ENCODE results near the gene METAP1D.

Gene METAP1D

GRCh38 chr2:172100935-172101820 is 101.4 kb downstream of the METAP1D start:
- in situ Hi-C loops (cut with MboI; ENCODE audit: low sequenced_read_pairs) = loop anchor here (25.0 kb wide), 2 partner anchors 389 to 514 kb away; no protein-coding TSS in a partner anchor

DNA sequence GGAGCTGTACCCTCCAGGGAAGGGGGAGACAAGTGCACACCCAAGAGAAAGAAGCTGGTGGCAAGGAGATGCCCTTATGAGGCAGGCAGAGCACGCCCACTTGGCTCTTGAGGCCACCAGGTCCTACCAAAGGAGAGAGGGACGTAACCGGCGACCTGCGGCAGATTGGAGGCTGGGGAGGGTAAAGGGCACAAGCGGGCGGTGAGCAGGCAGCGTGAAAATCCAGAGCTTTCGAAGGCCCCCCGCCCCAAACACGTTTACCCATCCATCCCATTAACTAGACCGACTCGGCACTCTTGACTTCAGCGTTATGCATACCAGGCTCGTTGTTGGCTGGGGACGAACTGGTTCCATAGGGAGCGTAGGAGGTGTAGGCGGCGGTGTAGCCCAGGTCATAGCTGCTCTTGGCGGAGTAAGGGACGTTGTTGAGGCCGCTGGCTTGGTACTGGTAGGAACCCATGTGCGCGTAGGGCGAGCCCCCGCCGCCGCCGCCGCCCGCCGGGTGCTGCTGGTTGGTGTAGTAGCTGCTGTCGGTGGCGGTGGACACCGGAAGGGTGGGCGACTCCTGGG is 102.2 kb downstream of the METAP1D start:
- in situ Hi-C loops (cut with MboI; ENCODE audit: low sequenced_read_pairs) = loop anchor here (25.0 kb wide), 2 partner anchors 390 to 515 kb away; no protein-coding TSS in a partner anchor

GRCh38 chr2:172102391-172103359 is 102.9 kb downstream of the METAP1D start, which contains the start of gene DLX2:
DLX2 (minus strand) TSS chr2:172102900; CDS start chr2:172102538, 362 bp downstream.
- in situ Hi-C loops (cut with MboI; ENCODE audit: low sequenced_read_pairs) = loop anchor here (25.0 kb wide), 2 partner anchors 390 to 515 kb away; no protein-coding TSS in a partner anchor

- in situ Hi-C loops (cut with MboI; ENCODE audit: low sequenced_read_pairs) = loop anchor here (25.0 kb wide), 2 partner anchors 391 to 516 kb away; no protein-coding TSS in a partner anchor
Measured at GRCh38 chr2:172103471-172104272, 103.9 kb downstream of the METAP1D start.

- in situ Hi-C loops (cut with MboI; ENCODE audit: low sequenced_read_pairs) = loop anchor here (25.0 kb wide), 2 partner anchors 393 to 518 kb away; no protein-coding TSS in a partner anchor
Measured at GRCh38 chr2:172105471-172106107, 105.8 kb downstream of the METAP1D start.

DNA sequence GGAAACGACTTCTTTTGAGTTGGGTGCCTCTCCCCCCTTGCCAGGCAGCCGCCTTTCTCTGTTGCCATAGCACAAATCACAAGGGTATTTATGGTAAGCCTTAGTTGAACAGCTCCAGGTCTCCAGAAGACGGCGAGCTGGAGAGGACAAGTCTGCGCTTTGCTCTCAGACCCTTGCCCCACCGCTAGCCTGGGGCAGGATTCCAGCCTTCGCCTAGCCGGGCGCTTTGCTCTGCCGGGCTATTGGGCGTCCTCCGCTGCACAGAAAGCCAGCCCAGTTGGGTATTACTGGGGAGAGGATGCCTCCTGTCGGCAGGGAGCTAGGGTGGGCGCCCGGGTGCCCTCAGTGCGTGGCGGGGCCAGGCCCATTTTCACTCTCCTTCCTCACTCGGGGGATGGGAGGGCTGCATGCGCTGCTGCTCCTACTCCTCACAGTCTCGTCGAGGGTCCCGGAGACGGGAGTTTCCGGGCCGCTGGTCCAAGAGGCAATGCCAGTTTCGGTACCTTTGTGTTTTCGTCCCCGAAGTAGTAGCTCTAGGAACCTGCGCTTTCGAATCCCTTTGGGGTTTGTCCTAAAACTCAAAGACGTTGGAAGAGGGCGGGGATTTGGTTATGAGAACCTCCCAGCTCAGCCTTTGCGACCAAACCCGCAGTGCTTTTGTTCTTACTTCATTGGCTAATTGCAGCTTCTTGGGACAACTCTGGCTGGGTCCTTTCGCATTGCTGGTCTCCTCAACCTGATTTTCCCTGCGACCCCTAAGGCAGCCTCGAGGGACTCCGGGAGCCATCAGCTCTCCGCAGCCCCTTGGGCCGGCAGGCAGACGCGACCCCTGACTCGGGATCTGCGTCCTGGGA is 106.6 kb downstream of the METAP1D start:
- in situ Hi-C loops (cut with MboI; ENCODE audit: low sequenced_read_pairs) = loop anchor here (25.0 kb wide), 2 partner anchors 394 to 519 kb away; no protein-coding TSS in a partner anchor

GRCh38 chr2:172107690-172108586 is 108.2 kb downstream of the METAP1D start:
- in situ Hi-C loops (cut with MboI; ENCODE audit: low sequenced_read_pairs) = loop anchor here (25.0 kb wide), 2 partner anchors 396 to 521 kb away; no protein-coding TSS in a partner anchor

GRCh38 chr2:172108587-172108930 is 108.8 kb downstream of the METAP1D start:
- in situ Hi-C loops (cut with MboI; ENCODE audit: low sequenced_read_pairs) = loop anchor here (25.0 kb wide), 2 partner anchors 396 to 521 kb away; no protein-coding TSS in a partner anchor

GRCh38 chr2:172109256-172109987 is 109.7 kb downstream of the METAP1D start:
- in situ Hi-C loops (cut with MboI; ENCODE audit: low sequenced_read_pairs) = loop anchor here (25.0 kb wide), 2 partner anchors 397 to 522 kb away; no protein-coding TSS in a partner anchor

DNA sequence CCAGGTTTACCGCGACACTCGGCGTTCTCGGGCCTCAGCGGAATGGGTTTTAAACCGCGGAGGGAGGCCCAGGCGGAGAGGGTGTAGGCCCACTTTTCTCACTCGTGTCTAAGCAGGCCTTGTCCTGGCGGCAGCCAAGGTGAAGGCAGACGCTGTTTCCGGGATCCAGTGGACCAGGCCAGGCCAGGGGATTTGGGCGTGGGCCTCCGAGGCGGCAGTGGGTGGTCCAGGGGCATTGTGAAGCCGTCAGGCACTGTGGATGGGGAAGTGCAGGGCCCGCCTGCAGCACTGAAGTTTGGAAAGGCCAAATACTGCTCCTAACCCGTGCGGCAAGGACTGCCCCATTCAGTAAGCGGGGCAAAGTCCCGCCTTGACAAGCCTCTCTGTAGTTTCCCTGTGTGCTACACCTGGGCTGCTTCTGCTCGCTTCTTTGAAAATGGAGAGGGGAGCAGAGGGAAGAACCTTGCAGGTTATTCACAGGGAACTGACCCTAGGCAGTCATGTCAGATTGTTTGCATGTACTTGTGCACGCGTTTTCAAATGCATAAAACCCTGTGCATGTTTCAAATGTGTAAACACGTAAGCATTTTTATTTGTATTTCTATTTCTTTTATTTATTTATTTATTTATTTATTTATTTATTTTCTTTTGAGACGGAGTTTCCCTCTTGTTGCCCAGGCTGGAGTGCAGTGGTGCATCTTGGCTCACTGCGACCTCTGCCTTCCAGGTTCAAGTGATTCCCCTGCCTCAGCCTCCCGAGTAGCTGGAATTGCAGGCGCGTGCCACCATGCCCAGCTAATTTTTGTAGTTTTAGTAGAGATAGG is 110.4 kb downstream of the METAP1D start:
- in situ Hi-C loops (cut with MboI; ENCODE audit: low sequenced_read_pairs) = loop anchor here (25.0 kb wide), 2 partner anchors 398 to 523 kb away; no protein-coding TSS in a partner anchor

DNA sequence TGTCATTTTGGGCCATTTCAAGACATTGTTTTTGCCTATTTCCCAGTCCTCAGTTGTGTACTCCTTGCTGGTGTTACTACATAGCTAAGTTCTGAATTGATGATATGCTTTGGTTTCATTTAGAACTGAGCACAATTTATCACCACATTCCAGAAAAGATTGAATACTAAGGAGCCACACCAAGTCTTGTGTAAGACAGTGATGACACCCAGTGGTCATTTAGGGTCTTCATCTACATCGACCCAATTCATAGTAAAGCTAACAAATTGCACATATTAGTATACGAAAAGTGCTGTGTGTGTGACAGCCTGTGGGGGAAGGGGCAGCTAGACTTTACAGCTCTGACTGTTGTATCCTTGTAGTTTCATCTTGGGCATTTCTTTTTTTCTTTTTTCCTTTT is 113.9 kb downstream of the METAP1D start:
- in situ Hi-C loops (cut with MboI; ENCODE audit: low sequenced_read_pairs) = loop anchor here (25.0 kb wide), 2 partner anchors 401 to 526 kb away; no protein-coding TSS in a partner anchor

DNA sequence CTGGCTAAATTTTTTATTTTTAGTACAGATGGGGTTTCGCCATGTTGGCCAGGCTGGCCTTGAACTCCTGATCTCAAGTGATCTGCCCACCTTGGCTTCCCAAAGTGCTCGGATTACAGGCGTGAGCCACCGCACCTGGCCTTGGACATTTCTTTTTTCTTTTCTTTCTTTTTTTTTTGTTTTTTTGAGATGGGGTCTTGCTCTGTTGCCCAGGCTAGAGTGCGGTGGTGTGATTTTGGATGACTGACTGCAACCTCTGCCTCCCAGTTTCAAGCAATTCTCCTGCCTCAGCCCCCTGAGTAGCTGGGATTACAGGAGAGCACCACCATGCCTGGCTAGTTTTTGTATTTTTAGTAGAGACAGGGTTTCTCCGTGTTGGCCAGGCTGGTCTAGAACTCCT is 114.4 kb downstream of the METAP1D start:
- in situ Hi-C loops (cut with MboI; ENCODE audit: low sequenced_read_pairs) = loop anchor here (25.0 kb wide), 2 partner anchors 402 to 527 kb away; no protein-coding TSS in a partner anchor

DNA sequence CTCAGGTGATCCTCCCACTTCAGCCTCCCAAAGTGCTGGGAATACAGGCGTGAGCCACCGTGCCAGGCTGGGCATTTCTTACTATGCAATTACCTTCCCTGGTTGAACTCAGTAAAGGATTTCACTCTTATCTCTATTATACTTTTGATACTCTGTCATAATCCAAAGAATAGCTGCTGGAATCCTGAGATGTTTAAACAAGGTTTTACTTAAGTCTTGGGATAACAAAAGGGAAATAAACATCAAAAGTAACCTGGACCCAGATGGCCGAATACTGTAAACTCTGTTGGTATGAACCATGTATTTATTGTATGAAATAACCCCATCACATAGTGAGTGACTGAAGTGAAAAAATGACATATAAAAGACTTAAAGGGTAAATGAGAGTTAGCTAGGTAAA is 114.8 kb downstream of the METAP1D start:
- in situ Hi-C loops (cut with MboI; ENCODE audit: low sequenced_read_pairs) = loop anchor here (25.0 kb wide), 2 partner anchors 402 to 527 kb away; no protein-coding TSS in a partner anchor

- in situ Hi-C loops (cut with MboI; ENCODE audit: low sequenced_read_pairs) = loop anchor here (25.0 kb wide), 2 partner anchors 404 to 529 kb away; no protein-coding TSS in a partner anchor
Measured at GRCh38 chr2:172116107-172116506, 116.4 kb downstream of the METAP1D start.

DNA sequence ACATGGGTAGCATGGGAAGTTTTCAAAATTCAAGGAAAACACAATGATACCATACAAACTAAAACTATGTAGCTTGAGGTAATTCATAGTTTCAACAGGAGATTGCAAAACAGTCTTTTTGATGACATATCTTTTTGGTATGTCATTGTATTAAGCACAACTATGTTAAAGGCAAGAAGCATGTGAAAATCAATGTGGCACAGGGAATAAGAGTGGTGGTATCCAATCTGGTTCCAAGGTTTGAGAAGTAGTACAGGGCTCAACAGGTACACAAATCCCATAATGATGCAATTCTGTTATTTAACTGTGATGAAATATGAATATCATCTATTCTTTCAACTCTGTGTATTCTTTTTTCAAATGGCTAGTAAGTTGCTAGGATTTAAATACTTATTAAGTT is 119.3 kb downstream of the METAP1D start:
- in situ Hi-C loops (cut with MboI; ENCODE audit: low sequenced_read_pairs) = loop anchor here (25.0 kb wide), 2 partner anchors 407 to 532 kb away; no protein-coding TSS in a partner anchor
